ENCODE data around the gene PIH1D1.

PIH1D1 gene

GRCh38 chr19:49455773-49456172, 4.2 kb upstream of the PIH1D1 start:
- Histone ChIP-seq H3K23ac (ENCODE audit: low read length in 2 of 2) (no peak overlapping the region), H2BK15ac (ENCODE audit: low read depth, poor library complexity, severe bottlenecking) (no peak overlapping the region), H3K18ac (ENCODE audit: low read depth in 1 of 2, low read length in 2 of 2) (no peak overlapping the region), H4K8ac (ENCODE audit: low read length) (no peak overlapping the region), H2AK5ac (ENCODE audit: low read length, severe bottlenecking) (no peak overlapping the region), H2BK120ac (ENCODE audit: low read depth, low read length) (no peak overlapping the region), H3K79me1 (replicated peaks; ENCODE audit: low read length, poor library complexity, severe bottlenecking) (peaks cover 24% of the 10 kb centered on the region), H3K9ac (ENCODE audit: low read length) (peak overlapping the region; percentile 79), H3K4me2 (ENCODE audit: low read length, poor library complexity, severe bottlenecking) (no peak overlapping the region), H3K27me3 (ENCODE audit: control insufficient read depth in 1 of 2, insufficient read depth in 1 of 2, low read length in 2 of 2) (no peaks in the 10 kb centered on the region), H2BK5ac (ENCODE audit: low read depth, low read length, poor library complexity, severe bottlenecking) (no peak overlapping the region), H2BK12ac (ENCODE audit: low read length in 2 of 2) (no peak overlapping the region), H3K14ac (ENCODE audit: low read length in 2 of 2) (no peak overlapping the region), H3K4me1 (ENCODE audit: control insufficient read depth, insufficient read depth, low read depth, low read length) (peaks cover 6% of the 10 kb centered on the region), H3K27ac (ENCODE audit: low read length, poor library complexity, severe bottlenecking) (no peak overlapping the region), H3K4me3 (ENCODE audit: insufficient read depth in 1 of 2, low read depth in 1 of 2, low read length in 2 of 2) (no peak overlapping the region), H3K36me3 (ENCODE audit: control insufficient read depth in 1 of 2, insufficient read depth in 2 of 2, low read depth in 1 of 2, low read length in 2 of 2) (peaks cover 3 to 11% of the 10 kb centered on the region in 2 experiments), H3K9me3 (ENCODE audit: control insufficient read depth, low read length) (no peaks in the 10 kb centered on the region), H2AFZ (ENCODE audit: low read depth, low read length) (no peak overlapping the region), H3K4ac (ENCODE audit: low read depth in 1 of 2, low read length in 2 of 2) (no peak overlapping the region), H4K91ac (ENCODE audit: low read length) (no peak overlapping the region)
- 96% methylated on average over 5 of the region's 5 CpGs for WGBS
- no peak for DNase-seq

- no peaks in the 10 kb centered on the region for H3K9me3 ChIP-seq (ENCODE audit: control insufficient read depth, low read length)
- peak overlapping the region; percentile 67 for H3K4me2 ChIP-seq (ENCODE audit: low read length, poor library complexity, severe bottlenecking)
- WGBS, result 60% methylated on average over 7 of the region's 10 CpGs
- no peak overlapping the region for H3K14ac ChIP-seq (ENCODE audit: low read length in 2 of 2)
- no peak overlapping the region for H2BK15ac ChIP-seq (ENCODE audit: low read depth, poor library complexity, severe bottlenecking)
- peak overlapping the region; percentile 74 for H2BK5ac ChIP-seq (ENCODE audit: low read depth, low read length, poor library complexity, severe bottlenecking)
- H2BK120ac ChIP-seq (ENCODE audit: low read depth, low read length), result no peak overlapping the region
- H4K8ac ChIP-seq (ENCODE audit: low read length), result peak overlapping the region; percentile 95
- H3K18ac ChIP-seq (ENCODE audit: low read depth in 1 of 2, low read length in 2 of 2), result peak overlapping the region in 1 of 2 experiments; percentile 76
- peaks cover 32% of the 10 kb centered on the region for H3K79me1 ChIP-seq (replicated peaks; ENCODE audit: low read length, poor library complexity, severe bottlenecking)
- no peak overlapping the region for H2BK12ac ChIP-seq (ENCODE audit: low read length in 2 of 2)
- H2AFZ ChIP-seq (ENCODE audit: low read depth, low read length), result no peak overlapping the region
- H4K91ac ChIP-seq (ENCODE audit: low read length), result no peak overlapping the region
- peak overlapping the region; percentile 98 for H3K9ac ChIP-seq (ENCODE audit: low read length)
- H3K36me3 ChIP-seq (ENCODE audit: control insufficient read depth in 1 of 2, insufficient read depth in 2 of 2, low read depth in 1 of 2, low read length in 2 of 2), result peaks cover 6 to 13% of the 10 kb centered on the region in 2 experiments
- no peak for DNase-seq
- no peaks in the 10 kb centered on the region for H3K27me3 ChIP-seq (ENCODE audit: control insufficient read depth in 1 of 2, insufficient read depth in 1 of 2, low read length in 2 of 2)
- H3K4ac ChIP-seq (ENCODE audit: low read depth in 1 of 2, low read length in 2 of 2), result peak overlapping the region; percentile 85 to 90
- H2AK5ac ChIP-seq (ENCODE audit: low read length, severe bottlenecking), result peak overlapping the region; percentile 54
- peak overlapping the region; percentile 95 for H3K27ac ChIP-seq (ENCODE audit: low read length, poor library complexity, severe bottlenecking)
- H3K4me1 ChIP-seq (ENCODE audit: control insufficient read depth, insufficient read depth, low read depth, low read length), result peaks cover 9% of the 10 kb centered on the region
- H3K4me3 ChIP-seq (ENCODE audit: insufficient read depth in 1 of 2, low read depth in 1 of 2, low read length in 2 of 2), result peak overlapping the region; percentile 58 to 90
- no peak overlapping the region for H3K23ac ChIP-seq (ENCODE audit: low read length in 2 of 2)
Observed at GRCh38 chr19:49453757-49454240, 2.2 kb upstream of the PIH1D1 start.

- Histone ChIP-seq H4K91ac (ENCODE audit: low read length) (peak within 1 kb of the TSS; percentile 79), H3K23ac (ENCODE audit: low read length in 2 of 2) (no peak within 1 kb of the TSS), H2BK5ac (ENCODE audit: low read depth, low read length, poor library complexity, severe bottlenecking) (peak within 1 kb of the TSS; percentile 74), H3K4ac (ENCODE audit: low read depth in 1 of 2, low read length in 2 of 2) (peak within 1 kb of the TSS; percentile 85 to 90), H3K14ac (ENCODE audit: low read length in 2 of 2) (no peak within 1 kb of the TSS), H3K4me3 (ENCODE audit: insufficient read depth in 1 of 2, low read depth in 1 of 2, low read length in 2 of 2) (peak within 1 kb of the TSS; percentile 59 to 90), H2AFZ (ENCODE audit: low read depth, low read length) (peak within 1 kb of the TSS; percentile 16), H3K4me1 (ENCODE audit: control insufficient read depth, insufficient read depth, low read depth, low read length) (peaks cover 8% of the 10 kb centered on the region), H3K4me2 (ENCODE audit: low read length, poor library complexity, severe bottlenecking) (peak within 1 kb of the TSS; percentile 67), H2BK12ac (ENCODE audit: low read length in 2 of 2) (no peak within 1 kb of the TSS), H3K36me3 (ENCODE audit: control insufficient read depth in 1 of 2, insufficient read depth in 2 of 2, low read depth in 1 of 2, low read length in 2 of 2) (peaks cover 9 to 19% of the 10 kb centered on the region in 2 experiments), H3K79me1 (replicated peaks; ENCODE audit: low read length, poor library complexity, severe bottlenecking) (peaks cover 33% of the 10 kb centered on the region), H3K27me3 (ENCODE audit: control insufficient read depth in 1 of 2, insufficient read depth in 1 of 2, low read length in 2 of 2) (no peaks in the 10 kb centered on the region), H3K9ac (ENCODE audit: low read length) (peak within 1 kb of the TSS; percentile 98), H4K8ac (ENCODE audit: low read length) (peak within 1 kb of the TSS; percentile 95), H2BK120ac (ENCODE audit: low read depth, low read length) (no peak within 1 kb of the TSS), H2BK15ac (ENCODE audit: low read depth, poor library complexity, severe bottlenecking) (no peak within 1 kb of the TSS), H3K9me3 (ENCODE audit: control insufficient read depth, low read length) (no peaks in the 10 kb centered on the region), H3K18ac (ENCODE audit: low read depth in 1 of 2, low read length in 2 of 2) (peak within 1 kb of the TSS; percentile 76 to 84), H3K27ac (ENCODE audit: low read length, poor library complexity, severe bottlenecking) (peak within 1 kb of the TSS; percentile 95), H2AK5ac (ENCODE audit: low read length, severe bottlenecking) (peak within 1 kb of the TSS; percentile 54)
- under 1% methylated on average over 66 of the region's 66 CpGs for WGBS
- DNase-seq, result peak; percentile 99
Observed at GRCh38 chr19:49453013-49453756, 1.6 kb upstream of the PIH1D1 start, which contains the start of gene ALDH16A1. ALDH16A1 (plus strand) TSS chr19:49453225; CDS start chr19:49453332, 107 bp downstream.

- Histone ChIP-seq H2AFZ (ENCODE audit: low read depth, low read length) (no peak overlapping the region), H2BK12ac (ENCODE audit: low read length in 2 of 2) (no peak overlapping the region), H3K9ac (ENCODE audit: low read length) (peak overlapping the region; percentile 89), H3K18ac (ENCODE audit: low read depth in 1 of 2, low read length in 2 of 2) (no peak overlapping the region), H2BK120ac (ENCODE audit: low read depth, low read length) (no peak overlapping the region), H3K23ac (ENCODE audit: low read length in 2 of 2) (no peak overlapping the region), H3K4me2 (ENCODE audit: low read length, poor library complexity, severe bottlenecking) (peak overlapping the region; percentile 36), H3K36me3 (ENCODE audit: control insufficient read depth in 1 of 2, insufficient read depth in 2 of 2, low read depth in 1 of 2, low read length in 2 of 2) (peaks cover 12 to 43% of the 10 kb centered on the region in 2 experiments), H3K4me3 (ENCODE audit: insufficient read depth in 1 of 2, low read depth in 1 of 2, low read length in 2 of 2) (peak overlapping the region in 1 of 2 experiments; percentile 90), H3K14ac (ENCODE audit: low read length in 2 of 2) (no peak overlapping the region), H4K8ac (ENCODE audit: low read length) (no peak overlapping the region), H2AK5ac (ENCODE audit: low read length, severe bottlenecking) (peak overlapping the region; percentile 5), H2BK15ac (ENCODE audit: low read depth, poor library complexity, severe bottlenecking) (no peak overlapping the region), H3K27me3 (ENCODE audit: control insufficient read depth in 1 of 2, insufficient read depth in 1 of 2, low read length in 2 of 2) (no peaks in the 10 kb centered on the region), H2BK5ac (ENCODE audit: low read depth, low read length, poor library complexity, severe bottlenecking) (no peak overlapping the region), H3K9me3 (ENCODE audit: control insufficient read depth, low read length) (no peaks in the 10 kb centered on the region), H3K79me1 (replicated peaks; ENCODE audit: low read length, poor library complexity, severe bottlenecking) (peaks cover 32% of the 10 kb centered on the region), H3K27ac (ENCODE audit: low read length, poor library complexity, severe bottlenecking) (no peak overlapping the region), H3K4me1 (ENCODE audit: control insufficient read depth, insufficient read depth, low read depth, low read length) (peaks cover 9% of the 10 kb centered on the region), H4K91ac (ENCODE audit: low read length) (no peak overlapping the region), H3K4ac (ENCODE audit: low read depth in 1 of 2, low read length in 2 of 2) (no peak overlapping the region)
- 90% methylated on average over 7 of the region's 7 CpGs for WGBS
- DNase-seq, result no peak
Observed at GRCh38 chr19:49450405-49450804, 1.2 kb downstream of the PIH1D1 start.
